ENCODE results near the gene EFNA5.

The EFNA5 gene

GRCh38 chr5:107565791-107566767 is 104.7 kb downstream of the EFNA5 start:
- no peak for DNase-seq (ENCODE audit: low read depth, low spot score)
- no peak overlapping the region for H3K4me3 ChIP-seq (ENCODE audit: low read depth, low read length)
- in situ Hi-C loops (cut with HindIII; ENCODE audit: low sequenced_read_pairs), result no loop called here
- TF ChIP-seq, protein P1, sequence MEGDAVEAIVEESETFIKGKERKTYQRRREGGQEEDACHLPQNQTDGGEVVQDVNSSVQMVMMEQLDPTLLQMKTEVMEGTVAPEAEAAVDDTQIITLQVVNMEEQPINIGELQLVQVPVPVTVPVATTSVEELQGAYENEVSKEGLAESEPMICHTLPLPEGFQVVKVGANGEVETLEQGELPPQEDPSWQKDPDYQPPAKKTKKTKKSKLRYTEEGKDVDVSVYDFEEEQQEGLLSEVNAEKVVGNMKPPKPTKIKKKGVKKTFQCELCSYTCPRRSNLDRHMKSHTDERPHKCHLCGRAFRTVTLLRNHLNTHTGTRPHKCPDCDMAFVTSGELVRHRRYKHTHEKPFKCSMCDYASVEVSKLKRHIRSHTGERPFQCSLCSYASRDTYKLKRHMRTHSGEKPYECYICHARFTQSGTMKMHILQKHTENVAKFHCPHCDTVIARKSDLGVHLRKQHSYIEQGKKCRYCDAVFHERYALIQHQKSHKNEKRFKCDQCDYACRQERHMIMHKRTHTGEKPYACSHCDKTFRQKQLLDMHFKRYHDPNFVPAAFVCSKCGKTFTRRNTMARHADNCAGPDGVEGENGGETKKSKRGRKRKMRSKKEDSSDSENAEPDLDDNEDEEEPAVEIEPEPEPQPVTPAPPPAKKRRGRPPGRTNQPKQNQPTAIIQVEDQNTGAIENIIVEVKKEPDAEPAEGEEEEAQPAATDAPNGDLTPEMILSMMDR (IDR thresholded peaks at IDR 0.05; ENCODE audit: low read depth, low read length), result no peak

DNA sequence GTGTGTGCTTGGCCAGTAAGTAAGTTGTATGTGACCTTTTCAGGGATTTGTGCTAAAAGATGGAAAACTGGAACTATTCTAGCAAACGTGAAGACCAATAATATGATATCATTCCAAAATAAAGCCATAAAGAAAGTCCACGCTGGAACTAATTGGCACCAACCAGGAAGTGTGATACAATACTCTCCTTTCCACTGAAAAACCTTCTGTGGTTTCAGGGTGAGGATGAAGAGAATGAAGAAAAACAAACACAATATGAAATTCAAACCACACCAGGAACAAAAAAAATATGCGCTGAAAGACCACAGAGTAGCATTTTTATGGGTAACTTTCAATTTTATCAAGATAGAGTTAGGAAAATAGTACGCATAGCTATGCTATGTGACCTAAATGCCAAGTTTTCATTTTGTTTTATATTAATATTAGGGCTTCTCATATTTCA is 105.8 kb downstream of the EFNA5 start:
- TF ChIP-seq, protein P1 (IDR thresholded peaks at IDR 0.05; ENCODE audit: low read depth, low read length), result no peak
- DNase-seq (ENCODE audit: low read depth, low spot score), result peak; percentile 83
- no peak overlapping the region for H3K4me3 ChIP-seq (ENCODE audit: low read depth, low read length)
- in situ Hi-C loops (cut with HindIII; ENCODE audit: low sequenced_read_pairs), result no loop called here

DNA sequence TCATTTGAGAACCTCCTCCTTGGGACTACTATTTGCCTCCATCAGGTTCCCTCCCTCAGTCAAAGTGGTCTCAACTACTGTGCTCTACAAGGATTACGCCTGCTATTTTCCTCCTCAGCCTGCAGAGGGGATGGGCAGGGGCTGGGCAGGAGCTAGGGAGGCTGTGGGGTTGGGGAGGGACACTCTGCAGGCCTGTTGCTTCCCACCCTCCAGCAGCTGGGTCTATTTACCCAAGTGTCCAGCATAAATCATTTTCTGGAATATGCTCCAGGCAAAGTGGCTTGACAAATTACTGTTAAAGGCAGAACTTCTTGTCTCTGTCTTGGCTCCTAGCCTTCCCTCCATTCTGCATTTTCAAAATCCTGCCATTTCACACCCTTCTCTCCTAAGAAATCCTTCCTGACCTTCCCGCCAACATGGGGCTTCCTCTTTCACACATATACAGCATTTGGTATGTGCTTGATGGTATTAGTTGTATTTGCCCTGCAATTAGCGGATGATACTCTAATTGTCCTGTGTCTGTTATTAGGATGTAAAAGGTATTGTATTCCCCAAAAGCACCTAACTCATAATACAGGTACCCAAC is 106.7 kb downstream of the EFNA5 start:
- in situ Hi-C loops (cut with HindIII; ENCODE audit: low sequenced_read_pairs), result no loop called here
- DNase-seq (ENCODE audit: low read depth, low spot score), result no peak
- H3K4me3 ChIP-seq (ENCODE audit: low read depth, low read length), result no peak overlapping the region
- TF ChIP-seq, protein P1 (IDR thresholded peaks at IDR 0.05; ENCODE audit: low read depth, low read length), result no peak

DNA sequence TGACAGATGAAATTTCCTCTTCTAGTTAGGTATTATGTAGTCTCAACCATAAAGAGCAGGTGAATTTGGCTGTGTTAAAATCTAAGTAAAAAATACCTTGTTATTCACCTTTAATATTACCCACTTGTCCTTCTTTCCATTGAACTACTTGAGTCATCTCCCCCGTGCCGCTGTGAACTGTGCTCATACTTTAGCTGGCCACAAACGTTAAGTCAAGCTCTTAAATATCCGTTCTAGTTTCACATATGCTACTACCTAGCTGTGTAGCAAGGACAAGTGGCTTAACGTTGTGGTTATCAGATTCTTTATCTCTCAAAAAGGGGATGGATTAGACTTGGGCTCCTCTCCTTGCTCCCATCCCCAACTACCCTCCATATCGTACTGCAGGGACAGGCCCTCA is 110.4 kb downstream of the EFNA5 start:
- DNase-seq (ENCODE audit: low read depth, low spot score), result no peak
- in situ Hi-C loops (cut with HindIII; ENCODE audit: low sequenced_read_pairs), result no loop called here
- TF ChIP-seq, protein P1 (IDR thresholded peaks at IDR 0.05; ENCODE audit: low read depth, low read length), result no peak
- H3K4me3 ChIP-seq (ENCODE audit: low read depth, low read length), result no peak overlapping the region

DNA sequence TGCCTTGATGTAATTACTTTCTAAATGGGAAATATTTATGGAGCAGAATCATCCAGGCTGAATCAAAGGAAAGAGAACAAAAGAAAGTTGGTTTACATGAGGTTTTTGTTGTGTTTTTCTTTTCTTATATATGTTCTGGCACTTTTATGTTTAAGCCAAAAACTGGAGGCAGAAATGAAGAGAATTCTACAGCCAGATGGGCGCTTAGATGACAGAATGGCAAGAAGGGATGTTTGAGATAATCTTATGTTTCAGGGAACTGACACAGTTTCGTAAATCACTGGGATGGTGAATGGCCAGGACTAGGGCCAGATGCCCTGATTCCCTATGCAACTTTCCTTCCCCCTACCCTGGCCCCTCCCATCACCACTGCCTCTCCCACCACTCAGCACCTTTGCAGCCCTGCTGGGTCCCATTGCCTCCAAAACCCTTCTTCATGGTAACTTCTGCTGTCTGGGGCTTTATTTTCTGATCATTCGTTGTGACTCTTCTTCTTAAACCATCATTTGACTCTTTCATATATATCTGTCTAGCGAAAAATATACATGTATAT is 111.8 kb downstream of the EFNA5 start:
- in situ Hi-C loops (cut with HindIII; ENCODE audit: low sequenced_read_pairs), result no loop called here
- no peak for DNase-seq (ENCODE audit: low read depth, low spot score)
- TF ChIP-seq, protein P1 (IDR thresholded peaks at IDR 0.05; ENCODE audit: low read depth, low read length), result no peak

DNA sequence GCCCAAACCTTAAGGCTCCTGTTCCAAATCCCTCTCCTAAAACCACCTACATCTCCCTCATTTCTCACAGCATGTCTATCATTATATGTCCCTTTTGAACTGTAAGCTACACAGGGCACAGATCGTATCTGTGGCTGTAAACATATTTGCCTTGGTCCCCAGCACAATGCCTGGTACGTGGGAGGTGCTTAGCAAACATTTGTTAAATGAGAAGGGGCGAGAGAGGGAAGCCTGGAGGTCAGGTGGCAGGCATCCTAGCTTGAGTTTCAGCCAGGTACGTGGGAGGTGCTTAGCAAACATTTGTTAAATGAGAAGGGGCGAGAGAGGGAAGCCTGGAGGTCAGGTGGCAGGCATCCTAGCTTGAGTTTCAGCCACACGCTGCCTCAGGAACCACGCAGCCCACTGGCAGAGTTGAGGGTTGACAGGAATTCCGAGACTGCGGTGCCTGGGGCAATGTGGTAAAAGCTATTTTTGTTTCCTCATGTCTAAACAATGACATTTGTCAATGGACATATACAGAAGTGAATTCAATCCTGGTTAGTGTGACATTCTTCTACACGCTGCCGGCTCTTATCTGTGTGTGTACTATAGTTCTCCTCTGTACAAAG is 113.6 kb downstream of the EFNA5 start:
- DNase-seq (ENCODE audit: low read depth, low spot score), result peak; percentile 38
- H3K4me3 ChIP-seq (ENCODE audit: low read depth, low read length), result no peak overlapping the region
- in situ Hi-C loops (cut with HindIII; ENCODE audit: low sequenced_read_pairs), result no loop called here
- TF ChIP-seq, protein P1 (IDR thresholded peaks at IDR 0.05; ENCODE audit: low read depth, low read length), result no peak

More for the DNA sequence above, 111.8 kb downstream of the EFNA5 start:
- H3K4me3 ChIP-seq (ENCODE audit: low read depth, low read length), result no peak overlapping the region
